Keratinocyte (primary cell): Measurements from ENCODE around the gene KLHL14.

ENCODE experiments used
- EZH2 ChIP-seq: IDR thresholded peaks from one replicate; pipeline ENCODE4 v1.6.1; 2012; ENCODE audit warnings: inconsistent platforms, mild to moderate bottlenecking, low read length, moderate library complexity
- TF ChIP-seq, protein P1 (sequence below), 3 experiments: IDR thresholded peaks in 1 of 3; conservative IDR thresholded peaks in 1 of 3; optimal IDR thresholded peaks in 1 of 3; 2 replicates in 2 of 3; 3 replicates in 1 of 3; pipeline versions ENCODE3 to v1.5.1; 2011; ENCODE audit warnings: low read length in 3 of 3, mild to moderate bottlenecking in 3 of 3, moderate library complexity in 2 of 3, control low read depth in 1 of 3, inconsistent platforms in 1 of 3; ENCODE audit not compliant: insufficient read depth in 2 of 3; ENCODE audit errors: extremely low read depth in 1 of 3

DNA sequence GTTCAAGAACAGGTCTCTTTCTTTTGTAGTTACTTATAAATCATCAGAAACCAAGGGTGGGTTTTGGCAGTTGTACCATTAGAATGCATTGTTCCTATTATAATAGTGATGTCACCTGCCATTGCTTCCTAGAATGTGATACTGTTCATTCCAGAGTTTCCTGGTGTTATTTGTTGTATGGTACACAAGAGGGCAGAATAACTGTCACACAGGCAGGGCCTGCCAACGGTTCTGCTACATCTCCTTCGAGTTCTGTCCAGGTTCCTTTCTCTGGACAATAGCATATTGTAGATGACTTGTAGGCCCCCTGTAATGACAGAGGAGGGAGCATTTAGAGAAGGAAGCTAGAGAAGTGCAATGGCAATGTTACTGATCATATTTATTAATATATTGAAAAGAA, 98.3 kb downstream of the KLHL14 start:
- TF ChIP-seq, protein P1, sequence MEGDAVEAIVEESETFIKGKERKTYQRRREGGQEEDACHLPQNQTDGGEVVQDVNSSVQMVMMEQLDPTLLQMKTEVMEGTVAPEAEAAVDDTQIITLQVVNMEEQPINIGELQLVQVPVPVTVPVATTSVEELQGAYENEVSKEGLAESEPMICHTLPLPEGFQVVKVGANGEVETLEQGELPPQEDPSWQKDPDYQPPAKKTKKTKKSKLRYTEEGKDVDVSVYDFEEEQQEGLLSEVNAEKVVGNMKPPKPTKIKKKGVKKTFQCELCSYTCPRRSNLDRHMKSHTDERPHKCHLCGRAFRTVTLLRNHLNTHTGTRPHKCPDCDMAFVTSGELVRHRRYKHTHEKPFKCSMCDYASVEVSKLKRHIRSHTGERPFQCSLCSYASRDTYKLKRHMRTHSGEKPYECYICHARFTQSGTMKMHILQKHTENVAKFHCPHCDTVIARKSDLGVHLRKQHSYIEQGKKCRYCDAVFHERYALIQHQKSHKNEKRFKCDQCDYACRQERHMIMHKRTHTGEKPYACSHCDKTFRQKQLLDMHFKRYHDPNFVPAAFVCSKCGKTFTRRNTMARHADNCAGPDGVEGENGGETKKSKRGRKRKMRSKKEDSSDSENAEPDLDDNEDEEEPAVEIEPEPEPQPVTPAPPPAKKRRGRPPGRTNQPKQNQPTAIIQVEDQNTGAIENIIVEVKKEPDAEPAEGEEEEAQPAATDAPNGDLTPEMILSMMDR (optimal IDR thresholded peaks at IDR 0.05 in 1 of 3, IDR thresholded peaks at IDR 0.05 in 1 of 3, conservative IDR thresholded peaks at IDR 0.05 in 1 of 3; ENCODE audit: extremely low read depth in 1 of 3, insufficient read depth in 2 of 3, low read length in 3 of 3), result peak; percentile 16 to 39 (median 33)
- no peak for TF ChIP-seq EZH2
